ENCODE results near the gene ERC2. TPM values are rescaled to one million over a fixed set of nuclear protein-coding genes. Genes with fewer than 3 reads are reported as not detected.

ERC2 gene
- total and polyA plus RNA-seq, 2 of the 13 experiments (the other 11 are each of a cell fraction or from before 2014, with no cell fraction given), result 0.16 to 0.22 TPM

GRCh38 chr3:55636300-55637195 is 831.7 kb downstream of the ERC2 start:
- POLR2A ChIA-PET, result no interaction called here
- no peaks in the 10 kb centered on the region for H3K9me3 ChIP-seq (ENCODE audit: low read length)
- no peak for DNase-seq (ENCODE audit: low spot score)
- H3K36me3 ChIP-seq (replicated peaks in 1 of 2; ENCODE audit: control insufficient read depth in 1 of 2, insufficient read depth in 2 of 2, low read length in 2 of 2), result no peaks in the 10 kb centered on the region
- H3K27ac ChIP-seq (ENCODE audit: extremely low read length, insufficient read depth, low read length), result no peak overlapping the region
- H3K4me1 ChIP-seq (ENCODE audit: insufficient read depth, low read length), result no peaks in the 10 kb centered on the region
- H4K20me1 ChIP-seq (ENCODE audit: insufficient read depth, low read length), result no peaks in the 10 kb centered on the region
- CTCF ChIA-PET (ENCODE audit: low intra/inter-chr PET ratio, low total read pairs), result no interaction called here
- peaks cover 0 to 1% of the 10 kb centered on the region in 2 experiments; a peak in 1 of 5 replicates for H3K27me3 ChIP-seq (ENCODE audit: control insufficient read depth in 1 of 2, insufficient read depth in 2 of 2, low read length in 2 of 2)
- no peak for FAIRE-seq
- no peak overlapping the region for H3K9ac ChIP-seq (ENCODE audit: insufficient read depth, low read depth, low read length)
- no peaks in the 10 kb centered on the region for H3K79me2 ChIP-seq (ENCODE audit: insufficient read depth, low read length)
- 14% methylated on average over 6 of the region's 9 CpGs for whole genome bisulfite sequencing (ENCODE audit: low lambda C conversion rate)
- ATAC-seq, result no peak
- intact Hi-C loops (cut with micrococcal nuclease; ENCODE audit: unreplicated experiment) (no loop called here), in situ Hi-C loops (cut with HindIII; ENCODE audit: extremely low pct_ligation_motif_present, low pct_unique_long_range_greater_than_20kb) (no loop called here)
- H3K4me2 ChIP-seq (ENCODE audit: low read depth, low read length), result no peak overlapping the region
- no peak for TF ChIP-seq ATF2 (CRISPR knock-in tag; IDR thresholded peaks at IDR 0.05)
- TF ChIP-seq SP4 (CRISPR knock-in tag; IDR thresholded peaks at IDR 0.05), result no peak
- no peak for TF ChIP-seq ZNF407 (CRISPR knock-in tag; IDR thresholded peaks at IDR 0.05; ENCODE audit: not compliant biosample characterization)
- TF ChIP-seq NFYB (CRISPR knock-in tag; IDR thresholded peaks at IDR 0.05), result no peak
- TF ChIP-seq ZNF143 (CRISPR knock-in tag; IDR thresholded peaks at IDR 0.05), result no peak
- TF ChIP-seq THAP8 (CRISPR knock-in tag; IDR thresholded peaks at IDR 0.05; ENCODE audit: borderline replicate concordance), result no peak
- TF ChIP-seq ZSCAN31 (CRISPR knock-in tag; IDR thresholded peaks at IDR 0.05; ENCODE audit: low read depth), result no peak
- TF ChIP-seq IKZF4 (CRISPR knock-in tag; IDR thresholded peaks at IDR 0.05; ENCODE audit: borderline replicate concordance, low read depth, not compliant biosample characterization), result no peak
- no peak for TF ChIP-seq MAFG (CRISPR knock-in tag; IDR thresholded peaks at IDR 0.05)
- no peak for TF ChIP-seq MXD4 (CRISPR knock-in tag; IDR thresholded peaks at IDR 0.05)
- no peak overlapping the region for H3K4me3 ChIP-seq (replicated peaks in 1 of 3; ENCODE audit: insufficient read depth in 1 of 3, low read depth in 2 of 3, low read length in 3 of 3)
- no peak overlapping the region for H2AFZ ChIP-seq (ENCODE audit: low read length)
- BruUV-seq (replicated peaks), result no TSS peak
